T-helper 2 cell (primary cell): ENCODE measurements around the gene GPR83.
"Not testable (repeated sequence)": the region's sequence is repeated elsewhere in the genome, so short reads cannot be mapped to it uniquely, and the experiment has no call there.

Experiments used
- DNase-seq, 5 experiments: peaks; one replicate each; pipeline versions ENCODE4 v3.0.0 to v3.0.0-alpha.2; 2012 to 2022
- total RNA-seq, 2 donors: gene quantifications; one replicate each; lab custom pipeline; 2026; lab: John Stamatoyannopoulos, UW

Gene GPR83
- 0.31 to 0.34 reads per million in 2 donors for total RNA-seq

GRCh38 chr11:94400839-94401772, at the start of gene GPR83:
TSS of gene GPR83 (minus strand) at chr11:94401419. CDS start at chr11:94401247, 172 bp downstream.
- no peak for DNase-seq

GRCh38 chr11:94450048-94450447, 48.8 kb upstream of the GPR83 start:
- no peak for DNase-seq

- no peak for DNase-seq
Measured at GRCh38 chr11:94449437-94449836, 48.2 kb upstream of the GPR83 start.

GRCh38 chr11:94449029-94449428, 47.8 kb upstream of the GPR83 start:
- no peak for DNase-seq

DNA sequence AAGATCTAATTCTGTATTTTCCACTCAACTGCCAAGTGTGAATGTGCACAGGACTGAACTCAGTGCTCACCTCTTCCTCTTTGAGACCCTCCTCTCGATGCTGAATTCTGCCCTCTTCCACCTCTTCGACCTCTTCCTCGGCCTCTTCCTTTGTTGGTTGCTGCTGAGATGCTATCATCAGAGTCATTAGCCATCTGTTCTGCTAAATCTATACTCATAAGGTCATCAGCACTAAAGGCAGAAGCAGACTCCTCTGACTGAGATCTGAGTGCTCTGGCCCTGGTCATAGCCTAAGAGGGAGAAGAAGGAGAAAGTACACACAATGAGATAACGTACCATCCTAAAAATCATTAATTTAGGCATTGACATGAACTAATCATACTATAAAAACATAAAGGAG, 45.9 kb upstream of the GPR83 start:
- DNase-seq, result no peak

GRCh38 chr11:94445641-94446040, 44.4 kb upstream of the GPR83 start:
- DNase-seq, result no peak

GRCh38 chr11:94433049-94433448, 31.8 kb upstream of the GPR83 start:
- DNase-seq, result no peak

GRCh38 chr11:94424662-94425061, 23.4 kb upstream of the GPR83 start:
- DNase-seq, result no peak

DNA sequence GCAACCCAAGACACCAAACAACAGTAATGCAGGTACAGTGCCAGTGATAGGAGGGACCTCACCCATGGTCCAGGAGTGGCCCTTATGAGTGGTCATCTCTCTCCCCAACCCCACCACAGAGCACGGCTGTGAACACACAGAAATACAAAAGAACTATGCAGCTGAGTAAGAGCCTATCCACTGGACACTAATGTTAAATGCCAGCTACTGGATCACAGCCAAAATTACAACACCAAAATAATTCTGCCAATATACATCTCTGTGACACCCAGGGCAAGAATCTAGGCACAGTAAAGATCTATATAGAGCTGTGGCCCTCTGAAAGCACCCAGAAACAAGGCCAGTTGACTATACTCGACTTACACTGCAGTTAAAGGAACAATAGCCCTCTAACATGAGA, 22.8 kb upstream of the GPR83 start:
- DNase-seq, result no peak

DNA sequence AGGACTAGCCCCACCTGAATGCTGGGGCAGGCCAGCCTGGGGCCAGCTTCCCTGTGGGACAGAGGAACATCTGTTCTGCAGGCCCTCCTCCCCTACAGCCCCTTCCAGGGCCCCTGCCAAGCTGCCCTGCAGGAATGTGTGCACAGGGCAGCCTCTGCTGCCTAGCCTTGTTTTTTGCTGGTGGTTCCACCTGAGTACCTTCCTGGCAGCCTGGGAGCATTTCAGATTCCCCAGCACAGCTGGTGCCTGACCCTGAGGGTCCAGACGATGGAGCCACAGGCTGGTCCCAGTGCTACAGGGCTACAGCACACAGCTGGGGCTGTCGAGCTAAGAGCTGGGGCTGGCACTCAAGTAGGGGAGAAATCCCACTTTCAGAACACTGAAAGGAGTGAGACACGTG, 22.3 kb upstream of the GPR83 start:
- DNase-seq, result no peak

DNA sequence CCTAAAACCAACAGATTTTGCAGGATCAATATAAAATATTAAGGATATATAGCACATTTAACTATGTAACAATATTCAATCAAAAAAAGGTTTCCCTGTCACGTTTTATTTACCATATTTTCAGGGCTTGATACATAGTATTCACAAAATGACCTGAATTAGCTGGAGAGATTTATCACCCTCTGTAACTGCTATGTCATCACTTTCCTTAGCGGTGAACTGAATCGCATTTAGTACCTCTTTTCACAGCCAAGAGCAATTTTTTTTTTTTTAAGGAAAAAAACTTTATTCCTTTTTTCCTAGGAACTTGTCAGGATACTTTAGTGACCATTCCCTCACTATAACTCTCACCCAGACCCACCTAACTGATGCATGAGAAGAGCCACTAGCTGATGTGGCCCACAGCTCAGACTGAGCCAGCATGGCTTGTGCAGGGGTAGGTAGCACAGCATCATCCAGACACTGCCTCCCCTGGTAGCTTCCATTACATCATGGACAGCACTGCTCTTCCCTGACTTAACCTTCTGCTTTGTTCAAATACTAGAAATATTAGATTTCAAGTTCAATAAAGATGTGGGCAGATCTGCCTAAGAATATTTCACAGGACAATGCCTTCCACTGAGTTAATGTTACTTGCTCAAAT, 17.0 kb upstream of the GPR83 start:
- DNase-seq, result no peak

DNA sequence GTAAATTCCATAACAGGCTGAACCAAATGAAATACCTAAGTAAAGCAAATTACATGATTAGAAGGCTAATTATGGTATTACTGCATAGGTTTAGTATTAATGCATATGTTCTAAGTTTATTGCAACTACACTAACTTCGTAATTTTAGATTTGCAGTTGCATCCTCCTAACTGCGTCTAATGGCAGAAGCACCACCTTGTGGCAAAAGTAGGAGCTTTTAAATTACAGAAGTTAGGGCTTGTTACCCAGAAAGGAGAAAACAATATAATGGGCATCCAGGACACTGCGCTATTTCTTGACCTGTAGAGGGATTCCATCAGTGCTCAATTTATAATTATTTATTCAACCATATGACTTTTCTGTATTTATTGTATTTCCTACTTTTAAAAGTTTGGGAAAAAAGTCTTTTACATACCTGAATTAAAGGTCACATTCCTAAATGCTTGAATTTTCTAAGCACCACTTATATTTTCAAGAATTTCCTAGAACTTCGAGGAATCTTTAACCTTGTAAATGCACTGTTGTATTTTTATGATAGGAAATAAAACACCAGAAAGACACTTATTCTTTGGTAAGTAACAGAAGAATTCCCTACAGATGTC, 16.3 kb upstream of the GPR83 start:
- peak in 1 of 5 experiments; percentile 13 for DNase-seq

DNA sequence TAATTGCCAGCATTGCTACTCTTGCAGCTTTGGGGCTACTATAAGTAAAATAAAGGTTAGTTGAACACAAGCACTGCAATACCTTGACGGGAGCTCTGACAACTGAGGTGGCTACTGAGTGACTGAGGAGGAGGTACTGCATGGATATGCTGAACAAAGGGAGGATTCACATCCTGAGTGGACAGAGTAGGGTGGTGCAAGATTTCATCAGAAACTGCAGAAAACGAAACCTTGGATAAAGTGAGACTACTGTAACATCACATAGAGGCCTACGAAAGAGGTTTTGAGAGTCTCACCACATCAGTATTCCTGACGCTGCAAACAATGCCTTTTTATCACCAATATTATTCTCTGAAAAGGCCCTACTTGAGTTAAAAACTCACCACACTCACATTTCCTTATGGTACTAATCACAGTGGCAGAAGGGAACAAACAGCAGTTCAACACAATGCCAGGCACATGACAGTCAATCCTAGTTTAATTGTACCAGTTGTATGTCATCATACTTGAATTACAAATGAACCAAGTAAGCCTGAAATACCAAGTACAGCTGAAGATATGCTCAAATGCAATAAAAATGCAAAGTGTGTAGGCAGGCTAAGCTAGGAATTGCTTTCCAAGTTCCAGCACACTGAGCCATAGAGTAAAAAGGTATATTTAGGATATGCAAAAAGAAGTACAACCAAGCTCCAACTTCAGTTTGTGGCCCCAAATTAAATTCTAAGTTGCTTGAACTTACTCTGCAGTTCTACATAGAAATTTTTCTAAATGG, 4.0 kb upstream of the GPR83 start:
- no peak for DNase-seq

DNA sequence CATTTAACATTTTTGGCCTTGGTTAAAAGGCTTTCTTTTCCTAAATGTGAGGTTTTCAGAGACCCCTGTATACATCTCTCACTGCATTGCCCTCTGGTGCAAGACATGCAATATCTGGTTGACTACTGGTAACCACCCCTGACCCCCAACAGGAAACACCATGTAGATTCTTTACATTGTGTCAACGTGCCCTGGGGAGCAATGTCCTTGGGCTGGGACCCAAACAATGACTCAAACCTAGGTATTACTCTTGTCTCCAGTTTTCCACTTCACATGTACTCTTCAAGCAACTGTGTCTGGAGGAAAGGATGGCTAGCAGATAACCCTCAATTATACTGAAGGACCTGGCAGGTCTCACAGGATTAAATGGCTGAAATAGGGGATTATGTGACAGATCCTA, 1.1 kb upstream of the GPR83 start:
- no peak for DNase-seq

- no peak for DNase-seq
Measured at GRCh38 chr11:94401773-94402265, 600 bp upstream of the GPR83 start.

DNA sequence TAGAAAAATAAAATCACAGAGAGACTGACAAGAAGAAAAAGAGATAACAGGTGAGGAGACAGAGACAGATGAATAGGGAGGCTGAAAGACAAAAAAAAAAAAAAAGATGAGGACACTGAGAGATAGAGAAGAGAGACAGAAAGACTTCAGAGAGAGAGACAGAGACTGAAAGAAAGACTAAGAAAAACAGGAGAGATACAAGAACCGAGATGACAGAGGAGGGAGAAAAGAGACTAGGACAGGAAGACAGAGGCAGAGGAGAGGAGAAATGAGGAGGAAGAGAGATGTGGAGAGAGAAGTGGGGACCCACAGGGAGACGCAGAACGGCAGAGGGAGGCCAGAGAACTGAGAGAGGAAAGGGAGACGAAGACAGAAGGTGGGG, 771 bp downstream of the GPR83 start:
- DNase-seq, result no peak

DNA sequence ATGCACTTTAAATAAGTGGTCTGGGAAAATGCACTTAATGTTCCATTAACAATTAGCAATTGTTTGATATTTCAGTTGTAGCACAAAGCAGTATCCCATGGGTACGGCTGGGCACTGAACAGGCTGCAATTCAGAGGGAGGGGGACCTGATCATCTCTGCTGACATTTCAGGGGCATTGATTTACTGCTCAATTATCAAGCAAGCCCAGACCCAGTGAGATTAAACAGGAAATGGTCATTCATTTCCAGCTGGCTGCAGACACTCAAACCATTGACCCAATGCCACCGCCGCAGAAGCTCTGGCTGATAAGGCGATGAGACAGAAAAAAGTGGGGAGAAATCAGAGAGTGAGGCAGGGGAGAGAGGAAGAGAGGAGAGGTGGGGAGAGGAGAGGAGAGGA, 1.2 kb downstream of the GPR83 start:
- no peak for DNase-seq

DNA sequence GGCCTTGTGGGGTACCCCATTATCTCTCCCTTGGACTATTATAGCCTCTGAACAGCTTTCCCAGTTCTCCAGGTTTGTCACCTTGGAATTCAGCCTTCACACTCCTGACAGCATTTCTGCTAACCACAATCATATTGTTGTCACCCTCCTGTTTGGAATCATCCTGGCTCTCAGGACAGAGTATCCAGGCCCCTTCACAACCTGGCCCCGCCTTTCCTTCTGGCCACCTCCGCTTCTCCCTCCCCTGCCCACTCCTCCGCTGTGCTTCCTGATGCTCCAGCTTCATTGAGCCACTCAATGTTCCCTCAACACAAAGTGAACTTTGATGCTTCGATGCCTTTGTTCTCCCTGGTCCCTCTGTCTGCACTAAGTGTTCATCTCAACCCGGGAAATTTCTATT, 3.1 kb downstream of the GPR83 start:
- DNase-seq, result no peak

DNA sequence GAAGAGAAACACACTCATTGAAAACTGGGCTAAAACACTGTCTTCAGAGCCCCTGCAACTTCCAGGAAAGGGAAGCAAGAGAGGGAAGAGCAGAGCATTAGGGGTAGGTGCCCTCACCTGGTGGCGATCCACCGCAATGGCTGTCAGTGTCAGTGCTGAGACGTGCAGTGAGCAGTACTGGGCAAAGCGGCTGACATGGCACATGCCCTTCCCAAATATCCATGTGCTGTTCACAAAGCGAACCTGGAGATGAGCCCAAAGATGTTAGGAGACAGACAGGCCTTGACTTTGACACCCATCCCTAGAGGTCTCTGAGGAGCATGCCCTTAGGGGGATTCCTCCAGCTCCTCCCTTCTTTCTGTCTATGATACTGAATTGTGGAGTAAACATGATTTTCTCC, 4.9 kb downstream of the GPR83 start:
- no peak for DNase-seq

GRCh38 chr11:94391937-94392336, 9.3 kb downstream of the GPR83 start:
- not testable (repeated sequence) for DNase-seq

- no peak for DNase-seq
Measured at GRCh38 chr11:94379613-94380012, 21.6 kb downstream of the GPR83 start.

- no peak for DNase-seq
Measured at GRCh38 chr11:94376841-94377240, 24.4 kb downstream of the GPR83 start.

DNA sequence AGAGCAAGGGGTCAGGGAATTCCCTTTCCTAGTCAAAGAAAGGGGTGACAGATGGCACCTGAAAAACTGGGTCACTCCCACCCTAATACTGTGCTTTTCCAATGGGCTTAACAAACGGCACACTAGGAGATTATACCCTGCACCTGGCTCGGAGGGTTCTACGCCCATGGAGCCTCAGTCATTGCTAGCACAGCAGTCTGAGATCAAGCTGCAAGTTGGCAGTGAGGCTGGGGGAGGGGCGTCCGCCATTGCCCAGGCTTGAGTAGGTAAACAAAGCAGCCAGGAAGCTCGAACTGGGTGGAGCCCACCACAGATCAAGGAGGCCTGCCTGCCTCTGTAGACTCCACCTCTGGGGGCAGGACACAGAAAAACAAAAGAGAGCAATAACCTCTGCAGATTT, 30.6 kb downstream of the GPR83 start:
- DNase-seq, result not testable (repeated sequence)
